Measurements from ENCODE around the gene NUTM1.

NUTM1 gene, protein sequence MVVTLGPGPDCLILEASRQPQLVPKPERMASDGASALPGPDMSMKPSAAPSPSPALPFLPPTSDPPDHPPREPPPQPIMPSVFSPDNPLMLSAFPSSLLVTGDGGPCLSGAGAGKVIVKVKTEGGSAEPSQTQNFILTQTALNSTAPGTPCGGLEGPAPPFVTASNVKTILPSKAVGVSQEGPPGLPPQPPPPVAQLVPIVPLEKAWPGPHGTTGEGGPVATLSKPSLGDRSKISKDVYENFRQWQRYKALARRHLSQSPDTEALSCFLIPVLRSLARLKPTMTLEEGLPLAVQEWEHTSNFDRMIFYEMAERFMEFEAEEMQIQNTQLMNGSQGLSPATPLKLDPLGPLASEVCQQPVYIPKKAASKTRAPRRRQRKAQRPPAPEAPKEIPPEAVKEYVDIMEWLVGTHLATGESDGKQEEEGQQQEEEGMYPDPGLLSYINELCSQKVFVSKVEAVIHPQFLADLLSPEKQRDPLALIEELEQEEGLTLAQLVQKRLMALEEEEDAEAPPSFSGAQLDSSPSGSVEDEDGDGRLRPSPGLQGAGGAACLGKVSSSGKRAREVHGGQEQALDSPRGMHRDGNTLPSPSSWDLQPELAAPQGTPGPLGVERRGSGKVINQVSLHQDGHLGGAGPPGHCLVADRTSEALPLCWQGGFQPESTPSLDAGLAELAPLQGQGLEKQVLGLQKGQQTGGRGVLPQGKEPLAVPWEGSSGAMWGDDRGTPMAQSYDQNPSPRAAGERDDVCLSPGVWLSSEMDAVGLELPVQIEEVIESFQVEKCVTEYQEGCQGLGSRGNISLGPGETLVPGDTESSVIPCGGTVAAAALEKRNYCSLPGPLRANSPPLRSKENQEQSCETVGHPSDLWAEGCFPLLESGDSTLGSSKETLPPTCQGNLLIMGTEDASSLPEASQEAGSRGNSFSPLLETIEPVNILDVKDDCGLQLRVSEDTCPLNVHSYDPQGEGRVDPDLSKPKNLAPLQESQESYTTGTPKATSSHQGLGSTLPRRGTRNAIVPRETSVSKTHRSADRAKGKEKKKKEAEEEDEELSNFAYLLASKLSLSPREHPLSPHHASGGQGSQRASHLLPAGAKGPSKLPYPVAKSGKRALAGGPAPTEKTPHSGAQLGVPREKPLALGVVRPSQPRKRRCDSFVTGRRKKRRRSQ

DNA sequence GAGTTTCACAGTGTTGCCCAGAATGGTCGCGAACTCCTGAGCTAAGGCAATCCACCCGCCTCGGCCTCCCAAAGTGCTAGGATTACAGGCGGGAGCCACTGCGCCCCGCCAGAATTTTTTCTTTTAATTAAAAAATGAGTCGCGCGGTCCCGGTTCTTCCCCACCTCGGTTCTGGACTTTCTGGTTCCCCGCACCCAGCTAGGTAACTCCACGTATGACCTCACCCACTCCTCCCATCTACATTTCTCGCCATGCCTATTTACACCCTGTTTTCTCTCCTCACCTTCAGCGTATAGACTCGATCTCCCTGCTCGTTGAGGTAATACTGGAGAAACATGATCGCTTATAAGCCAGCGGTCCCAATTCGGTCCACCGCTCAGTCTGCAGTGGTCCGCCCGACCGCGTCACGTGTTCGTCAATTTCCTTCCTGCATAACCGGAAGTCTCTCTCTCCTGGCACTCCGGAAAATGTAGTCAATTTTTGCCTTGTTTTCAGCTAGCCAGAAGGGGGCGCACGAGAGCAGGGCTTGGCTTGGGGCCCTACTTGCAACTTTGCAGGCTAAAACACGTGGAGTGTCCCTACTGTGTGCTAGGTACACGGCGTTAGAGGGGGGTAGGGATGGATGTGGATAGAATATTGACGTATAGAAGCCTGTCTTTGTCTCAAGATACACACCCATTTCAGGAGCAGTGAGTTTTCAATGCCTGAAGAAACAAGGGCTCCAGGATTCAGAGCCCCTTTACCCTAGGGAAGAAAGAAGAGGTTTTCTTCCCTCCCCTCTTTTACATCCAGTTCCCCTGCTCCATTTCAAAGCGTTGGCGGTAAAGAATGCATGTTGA is at the start of gene NUTM1, which contains the start of gene NOP10:
Gene NUTM1, plus strand, starts transcription at position 579 of the 839 bp plus-strand sequence. CDS start 382 bp downstream, outside the sequence.
Gene NOP10, minus strand, starts transcription at position 400 of the 839 bp plus-strand sequence. Its CDS starts 63 bp downstream, at position 337.
- H3K4me3 Mint-ChIP-seq = no peak within 1 kb of the TSS
- peaks cover 25% of the 10 kb centered on the region for H3K36me3 Mint-ChIP-seq (ENCODE audit: low read depth)

DNA sequence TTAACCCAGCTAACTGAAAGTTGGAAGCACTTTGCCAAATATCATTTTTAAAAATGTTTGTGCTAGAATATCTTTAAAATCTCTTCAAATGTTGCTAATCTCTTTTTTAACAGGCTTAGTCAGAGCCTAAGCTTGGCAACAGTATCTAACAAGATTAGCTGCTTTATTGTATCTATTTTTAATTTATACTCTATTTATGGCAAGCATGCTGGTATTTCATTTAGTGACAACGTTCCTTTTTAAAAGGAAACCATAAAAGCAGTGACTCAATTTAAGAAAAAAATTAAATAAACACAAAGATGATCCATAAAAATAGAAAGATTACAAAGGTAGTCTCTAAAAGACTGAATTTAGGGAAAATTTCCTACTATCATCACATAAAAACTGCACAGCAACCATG is 46.1 kb upstream of the NUTM1 start:
- Mint-ChIP-seq H3K36me3 (ENCODE audit: low read depth) (peaks cover 21% of the 10 kb centered on the region), H3K9me3 (no peaks in the 10 kb centered on the region), H3K4me3 (no peak overlapping the region), H3K27ac (no peak overlapping the region), H3K4me1 (ENCODE audit: low read depth) (peaks cover 17% of the 10 kb centered on the region), H3K27me3 (no peaks in the 10 kb centered on the region)
- intact Hi-C loops (cut with micrococcal nuclease) = no loop called here

More for the DNA sequence above, at the start of gene NUTM1, which contains the start of gene NOP10:
- no peaks in the 10 kb centered on the region for H3K9me3 Mint-ChIP-seq
- peaks cover 24% of the 10 kb centered on the region for H3K4me1 Mint-ChIP-seq (ENCODE audit: low read depth)
- H3K27ac Mint-ChIP-seq = no peak within 1 kb of the TSS
- intact Hi-C loops (cut with micrococcal nuclease) = loop anchor here (1.0 to 2.0 kb wide), 2 partner anchors 24 kb away; partner anchors contain the start of gene LPCAT4
- H3K27me3 Mint-ChIP-seq = no peaks in the 10 kb centered on the region

DNA sequence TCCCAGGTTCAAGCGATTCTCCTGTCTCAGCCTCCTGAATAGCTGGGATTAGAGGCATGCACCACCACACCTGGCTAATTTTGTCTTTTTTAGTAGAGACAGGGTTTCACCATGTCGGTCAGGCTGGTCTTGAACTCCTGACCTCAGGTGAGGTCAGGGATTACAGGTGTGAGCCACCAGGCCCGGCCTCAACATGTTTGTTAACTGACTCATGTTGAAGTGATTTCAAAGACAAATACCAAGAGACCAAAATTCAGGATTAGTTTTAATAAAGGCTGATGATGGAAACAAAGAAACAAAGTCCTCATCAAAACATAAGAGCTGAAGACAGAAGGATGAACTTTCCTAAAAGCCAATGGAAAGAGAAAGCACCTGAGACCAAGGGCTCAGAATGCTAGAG is 42.1 kb upstream of the NUTM1 start:
- Mint-ChIP-seq H3K36me3 (ENCODE audit: low read depth) (peaks cover 18% of the 10 kb centered on the region), H3K4me1 (ENCODE audit: low read depth) (peaks cover 25% of the 10 kb centered on the region), H3K4me3 (no peak overlapping the region), H3K27me3 (no peaks in the 10 kb centered on the region), H3K27ac (no peak overlapping the region), H3K9me3 (no peaks in the 10 kb centered on the region)
- intact Hi-C loops (cut with micrococcal nuclease) = no loop called here

DNA sequence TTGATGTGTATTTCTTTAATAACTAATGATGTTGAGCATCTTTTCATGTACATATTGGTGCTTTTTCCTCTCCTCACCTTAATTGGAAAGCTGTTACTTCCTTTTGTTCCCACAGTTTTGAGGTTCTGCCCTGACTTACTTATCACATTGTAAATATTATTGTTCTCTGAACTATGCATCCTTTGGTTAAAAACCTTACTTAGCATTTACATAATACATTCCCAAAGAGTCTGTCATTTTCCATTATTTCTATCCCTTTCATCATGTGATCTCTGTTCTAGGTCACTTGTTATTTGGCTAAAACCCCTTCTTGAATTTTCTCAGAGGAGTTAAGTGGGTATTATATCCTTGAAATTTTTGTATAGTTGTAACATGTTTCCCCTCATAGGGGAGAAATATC is 38.5 kb upstream of the NUTM1 start:
- Mint-ChIP-seq H3K36me3 (ENCODE audit: low read depth) (peaks cover 27% of the 10 kb centered on the region), H3K4me1 (ENCODE audit: low read depth) (peaks cover 13% of the 10 kb centered on the region), H3K27ac (no peak overlapping the region), H3K27me3 (no peaks in the 10 kb centered on the region), H3K9me3 (no peaks in the 10 kb centered on the region), H3K4me3 (no peak overlapping the region)
- intact Hi-C loops (cut with micrococcal nuclease) = no loop called here

DNA sequence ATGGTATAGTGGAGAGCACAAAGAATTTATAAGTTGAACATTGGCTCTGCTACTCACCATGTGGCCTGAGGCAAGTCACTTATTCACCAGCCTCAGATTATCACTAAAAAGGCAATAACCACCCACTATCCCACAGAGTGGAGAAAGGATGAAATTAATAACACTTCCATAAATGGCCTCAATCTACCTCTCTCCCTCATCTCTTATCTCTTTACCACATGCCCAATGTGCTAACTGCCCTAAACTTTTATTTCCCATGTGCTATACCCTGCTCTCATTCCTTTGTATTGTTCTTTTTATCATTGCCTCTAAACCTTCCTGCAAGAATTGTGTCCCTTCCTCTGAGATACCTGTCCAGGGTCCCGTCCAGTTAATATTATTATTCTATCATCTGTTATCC is 31.6 kb upstream of the NUTM1 start:
- no peak overlapping the region for H3K27ac Mint-ChIP-seq

DNA sequence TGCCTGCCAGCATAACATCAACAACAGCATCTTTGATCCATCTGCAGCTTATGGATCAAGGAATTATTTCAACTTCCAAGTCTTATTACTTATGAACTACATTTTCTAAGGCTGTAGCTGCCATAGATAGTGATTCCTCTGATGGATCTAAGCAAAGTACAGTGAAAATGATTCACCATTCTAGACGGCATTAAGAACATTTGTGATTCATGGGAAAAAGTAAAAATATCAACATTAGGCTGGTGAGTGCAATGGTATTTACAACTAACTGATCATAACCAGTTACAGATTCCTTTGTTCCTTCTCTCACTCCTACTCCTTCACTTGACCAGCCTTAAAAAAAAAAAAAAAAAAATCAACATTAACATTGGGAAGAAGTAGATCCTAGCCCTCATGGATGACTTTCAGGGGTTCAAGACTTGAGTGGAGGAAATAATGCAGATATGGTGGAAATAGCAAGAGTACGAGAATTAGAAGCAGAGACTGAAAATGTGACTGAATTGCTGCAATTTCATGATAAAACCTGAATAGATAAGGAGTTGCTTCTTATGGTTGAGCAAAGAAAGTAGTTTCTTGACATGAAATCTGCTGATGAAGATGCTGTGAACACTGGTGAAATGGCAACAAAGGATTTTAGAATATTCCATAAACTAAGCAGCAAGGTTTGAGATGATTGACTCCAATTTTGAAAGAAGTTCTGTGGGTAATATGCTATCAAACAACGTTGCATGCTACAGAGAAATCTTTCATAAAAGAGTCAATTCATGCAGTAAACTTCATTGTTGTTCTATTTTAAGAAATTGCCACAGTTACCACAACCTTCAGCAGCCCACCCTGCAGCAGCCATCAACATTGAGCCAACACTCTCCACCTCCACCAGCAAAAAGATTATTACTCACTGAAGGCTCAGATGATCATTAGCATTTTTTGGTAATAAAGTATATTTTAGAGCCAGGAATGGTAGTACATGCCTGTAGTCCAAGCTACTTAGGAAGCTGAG is 28.3 kb upstream of the NUTM1 start:
- intact Hi-C loops (cut with micrococcal nuclease) = no loop called here
- H3K27ac Mint-ChIP-seq = peak overlapping the region; percentile 22
- H3K4me3 Mint-ChIP-seq = no peak overlapping the region
- peaks cover 33% of the 10 kb centered on the region for H3K36me3 Mint-ChIP-seq (ENCODE audit: low read depth)
- H3K4me1 Mint-ChIP-seq (ENCODE audit: low read depth) = peaks cover 16% of the 10 kb centered on the region
- no peaks in the 10 kb centered on the region for H3K27me3 Mint-ChIP-seq
- no peaks in the 10 kb centered on the region for H3K9me3 Mint-ChIP-seq

More for the DNA sequence above, 31.6 kb upstream of the NUTM1 start:
- Mint-ChIP-seq H3K27me3 (no peaks in the 10 kb centered on the region), H3K36me3 (ENCODE audit: low read depth) (peaks cover 45% of the 10 kb centered on the region), H3K4me3 (no peak overlapping the region), H3K9me3 (no peaks in the 10 kb centered on the region), H3K4me1 (ENCODE audit: low read depth) (peaks cover 3% of the 10 kb centered on the region)
- intact Hi-C loops (cut with micrococcal nuclease) = no loop called here

DNA sequence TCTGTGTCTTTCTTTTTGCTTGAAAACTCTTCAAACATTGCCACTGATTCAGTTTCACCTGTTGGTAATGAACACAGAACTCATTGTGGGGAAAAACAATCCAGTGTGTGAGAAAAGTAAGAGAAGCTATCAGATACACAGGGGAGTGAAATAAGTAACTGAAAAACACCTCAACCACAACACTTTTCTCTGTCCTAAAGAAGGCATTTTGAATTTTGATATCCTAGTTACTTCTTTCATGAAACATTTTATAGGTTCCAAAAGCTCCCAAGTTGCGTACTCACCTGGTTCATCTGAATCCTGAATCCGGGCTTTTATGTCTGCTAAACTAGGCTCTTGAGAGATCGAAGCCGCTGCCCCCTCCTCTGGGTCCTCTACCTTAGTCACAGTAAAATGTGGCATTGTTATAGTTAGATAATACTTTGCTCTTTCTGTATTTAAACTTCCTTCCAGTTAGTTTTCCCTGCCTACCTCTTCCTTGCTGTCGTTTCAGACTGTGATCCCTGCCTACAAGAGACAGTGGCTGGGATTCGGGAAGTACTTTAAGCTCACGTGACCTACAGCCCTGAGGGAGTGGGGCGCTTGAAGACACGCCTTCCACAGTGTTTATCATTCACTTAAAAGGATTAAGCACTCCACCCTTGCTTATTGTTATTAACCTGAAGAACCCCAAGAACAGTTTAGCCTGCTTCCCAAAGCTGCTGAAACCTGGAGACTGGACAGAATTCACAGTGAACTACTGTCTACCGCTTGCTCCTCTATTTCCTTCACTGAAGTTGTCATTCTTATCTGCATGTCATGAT is 24.6 kb upstream of the NUTM1 start:
- Mint-ChIP-seq H3K4me1 (ENCODE audit: low read depth) (peaks cover 21% of the 10 kb centered on the region), H3K9me3 (no peaks in the 10 kb centered on the region), H3K4me3 (peak overlapping the region; percentile 83), H3K36me3 (ENCODE audit: low read depth) (peaks cover 21% of the 10 kb centered on the region), H3K27me3 (no peaks in the 10 kb centered on the region), H3K27ac (peak overlapping the region; percentile 90)
- intact Hi-C loops (cut with micrococcal nuclease) = loop anchor here (1.0 to 2.0 kb wide), 3 partner anchors 16 to 49 kb away; partner anchors contain the start of genes LPCAT4, NOP10 and NUTM1

DNA sequence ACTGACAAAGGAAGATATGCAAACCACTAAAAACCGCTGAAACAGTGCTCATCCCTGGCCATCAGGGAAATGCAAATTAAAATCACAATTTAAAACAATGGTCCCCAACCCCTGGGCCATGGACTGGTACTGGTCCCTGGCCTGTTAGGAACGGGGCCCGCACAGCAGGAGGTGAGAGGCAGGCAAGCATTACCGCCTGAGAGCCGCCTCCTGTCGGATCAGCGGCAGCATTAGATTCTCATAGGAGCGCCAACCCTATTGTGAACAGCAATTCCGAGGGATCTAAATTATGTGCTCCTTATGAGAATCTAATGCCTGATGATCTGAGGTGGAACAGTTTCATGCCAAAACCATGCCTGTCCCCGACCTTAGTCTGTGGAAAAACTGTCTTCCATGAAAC is 19.9 kb upstream of the NUTM1 start:
- no peak overlapping the region for H3K27ac Mint-ChIP-seq
- H3K27me3 Mint-ChIP-seq = no peaks in the 10 kb centered on the region
- no peak overlapping the region for H3K4me3 Mint-ChIP-seq
- no peaks in the 10 kb centered on the region for H3K36me3 Mint-ChIP-seq (ENCODE audit: low read depth)
- intact Hi-C loops (cut with micrococcal nuclease) = no loop called here
- H3K4me1 Mint-ChIP-seq (ENCODE audit: low read depth) = peaks cover 15% of the 10 kb centered on the region
- H3K9me3 Mint-ChIP-seq = no peaks in the 10 kb centered on the region

DNA sequence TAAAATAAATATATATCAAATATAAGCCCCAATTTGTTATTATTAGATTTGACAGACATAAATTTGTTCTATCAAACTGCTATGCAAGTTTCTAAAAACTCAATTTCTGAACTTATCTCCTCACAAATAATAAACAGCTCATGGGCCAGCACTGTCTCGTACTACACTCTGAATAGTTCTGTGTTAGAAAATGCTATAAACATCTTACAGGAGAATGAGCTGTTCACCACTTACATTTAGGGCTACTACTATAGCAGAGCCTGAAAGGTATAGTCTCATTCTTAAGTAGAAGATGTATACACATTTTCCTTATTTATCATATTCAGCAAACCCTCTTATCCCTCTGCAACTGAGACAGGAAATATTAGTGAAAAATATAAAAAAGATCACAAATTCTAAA is 18.2 kb upstream of the NUTM1 start:
- no peak overlapping the region for H3K4me3 Mint-ChIP-seq
- H3K27ac Mint-ChIP-seq = no peak overlapping the region
- intact Hi-C loops (cut with micrococcal nuclease) = no loop called here
- H3K4me1 Mint-ChIP-seq (ENCODE audit: low read depth) = peaks cover 12% of the 10 kb centered on the region
- no peaks in the 10 kb centered on the region for H3K9me3 Mint-ChIP-seq
- no peaks in the 10 kb centered on the region for H3K27me3 Mint-ChIP-seq
- H3K36me3 Mint-ChIP-seq (ENCODE audit: low read depth) = no peaks in the 10 kb centered on the region

DNA sequence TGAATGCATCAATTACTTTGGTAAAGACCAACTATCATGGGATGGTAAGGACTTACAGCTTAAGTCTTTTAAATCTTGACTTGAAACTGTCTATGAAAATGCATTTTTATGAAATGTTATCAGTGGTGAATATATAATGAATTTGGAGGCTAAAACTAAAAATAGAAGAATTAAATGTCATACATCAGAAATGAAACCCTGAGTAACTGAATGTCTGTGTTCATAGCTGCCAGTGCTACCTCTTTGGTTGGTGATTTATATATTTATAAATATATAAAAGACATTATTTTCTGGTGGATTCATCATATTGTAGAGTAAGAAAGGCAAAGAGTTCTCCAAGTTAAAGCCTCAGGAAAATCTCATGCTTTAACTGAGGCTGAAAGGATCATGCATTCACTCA is 17.7 kb upstream of the NUTM1 start:
- no peak overlapping the region for H3K27ac Mint-ChIP-seq
- peaks cover 12% of the 10 kb centered on the region for H3K4me1 Mint-ChIP-seq (ENCODE audit: low read depth)
- intact Hi-C loops (cut with micrococcal nuclease) = no loop called here
- no peaks in the 10 kb centered on the region for H3K27me3 Mint-ChIP-seq
- peaks cover 4% of the 10 kb centered on the region for H3K36me3 Mint-ChIP-seq (ENCODE audit: low read depth)
- no peak overlapping the region for H3K4me3 Mint-ChIP-seq
- H3K9me3 Mint-ChIP-seq = no peaks in the 10 kb centered on the region

DNA sequence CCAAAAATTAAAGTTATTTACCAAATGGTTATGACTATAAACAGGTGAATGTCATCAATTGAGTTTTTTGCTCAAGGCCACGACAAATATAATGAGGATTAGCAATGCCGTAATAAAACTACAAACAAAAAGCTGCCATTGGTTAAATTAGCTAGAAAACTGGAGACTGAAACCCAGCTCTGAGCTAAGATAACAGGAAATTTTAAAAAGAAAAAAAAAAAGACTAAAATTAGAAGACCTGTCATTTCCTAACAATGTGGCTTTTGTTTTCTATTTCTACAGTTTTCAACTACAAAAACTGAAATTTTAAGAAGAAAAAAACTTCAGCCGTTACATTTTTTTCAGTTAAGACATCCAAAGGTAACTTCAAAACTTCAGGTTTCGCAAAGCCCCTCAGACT is 15.2 kb upstream of the NUTM1 start:
- H3K27ac Mint-ChIP-seq = no peak overlapping the region
- H3K27me3 Mint-ChIP-seq = no peaks in the 10 kb centered on the region
- H3K4me3 Mint-ChIP-seq = no peak overlapping the region
- peaks cover 6% of the 10 kb centered on the region for H3K36me3 Mint-ChIP-seq (ENCODE audit: low read depth)
- H3K4me1 Mint-ChIP-seq (ENCODE audit: low read depth) = peaks cover 24% of the 10 kb centered on the region
- H3K9me3 Mint-ChIP-seq = no peaks in the 10 kb centered on the region
- intact Hi-C loops (cut with micrococcal nuclease) = no loop called here

Data from dendritic cell treated with granulocyte-macrophage colony-stimulating factor and Interleukin-4, amounts not matched to agents 40 ng/mL and 50 ng/mL, for 4 days (primary cell).